ENCODE data around the gene STX1B. TPM values are rescaled to one million over a fixed set of nuclear protein-coding genes. Genes with fewer than 3 reads are reported as not detected.

The STX1B gene
- total and polyA plus RNA-seq, 2 of the 8 experiments (the other 6 are each of a cell fraction or from before 2014, with no cell fraction given): 8.9 to 20.2 TPM

DNA sequence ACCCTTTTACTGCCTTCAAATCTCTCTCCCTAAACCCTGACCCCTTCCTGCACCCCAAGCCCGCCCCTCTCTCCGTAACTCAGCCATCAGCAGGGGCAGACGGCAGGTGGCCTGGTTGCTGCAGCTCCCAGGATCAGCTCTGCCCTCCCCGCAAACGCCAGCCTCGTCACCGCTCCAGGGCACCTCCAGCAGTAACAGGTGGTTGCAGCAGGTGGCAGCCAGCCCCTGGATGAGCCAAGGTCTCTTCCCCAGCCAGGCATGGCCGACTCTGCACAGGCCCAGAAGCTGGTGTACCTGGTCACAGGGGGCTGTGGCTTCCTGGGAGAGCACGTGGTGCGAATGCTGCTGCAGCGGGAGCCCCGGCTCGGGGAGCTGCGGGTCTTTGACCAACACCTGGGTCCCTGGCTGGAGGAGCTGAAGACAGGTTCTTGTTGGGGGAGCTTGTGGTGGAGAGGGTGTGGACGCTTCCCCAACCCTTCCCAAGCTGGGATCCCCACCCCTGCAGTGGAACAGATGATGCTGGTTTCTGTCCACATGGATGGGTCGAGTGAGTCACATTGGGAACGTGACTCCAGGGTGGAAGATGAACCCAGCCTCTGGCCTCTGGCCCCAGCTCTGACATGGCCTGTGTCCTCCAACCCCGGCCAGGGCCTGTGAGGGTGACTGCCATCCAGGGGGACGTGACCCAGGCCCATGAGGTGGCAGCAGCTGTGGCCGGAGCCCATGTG is 24.9 kb downstream of the STX1B start (continued):
- TF ChIP-seq, protein P1, sequence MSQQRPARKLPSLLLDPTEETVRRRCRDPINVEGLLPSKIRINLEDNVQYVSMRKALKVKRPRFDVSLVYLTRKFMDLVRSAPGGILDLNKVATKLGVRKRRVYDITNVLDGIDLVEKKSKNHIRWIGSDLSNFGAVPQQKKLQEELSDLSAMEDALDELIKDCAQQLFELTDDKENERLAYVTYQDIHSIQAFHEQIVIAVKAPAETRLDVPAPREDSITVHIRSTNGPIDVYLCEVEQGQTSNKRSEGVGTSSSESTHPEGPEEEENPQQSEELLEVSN (IDR thresholded peaks at IDR 0.05): peak; percentile 50; the same call in 1 of the 2 replicates
- TF ChIP-seq YY1 (IDR thresholded peaks at IDR 0.05; ENCODE audit: low read depth, low read length): peak; percentile 76
- TF ChIP-seq, protein P2, sequence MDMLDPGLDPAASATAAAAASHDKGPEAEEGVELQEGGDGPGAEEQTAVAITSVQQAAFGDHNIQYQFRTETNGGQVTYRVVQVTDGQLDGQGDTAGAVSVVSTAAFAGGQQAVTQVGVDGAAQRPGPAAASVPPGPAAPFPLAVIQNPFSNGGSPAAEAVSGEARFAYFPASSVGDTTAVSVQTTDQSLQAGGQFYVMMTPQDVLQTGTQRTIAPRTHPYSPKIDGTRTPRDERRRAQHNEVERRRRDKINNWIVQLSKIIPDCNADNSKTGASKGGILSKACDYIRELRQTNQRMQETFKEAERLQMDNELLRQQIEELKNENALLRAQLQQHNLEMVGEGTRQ (IDR thresholded peaks at IDR 0.05; ENCODE audit: low read length): no peak
- TF ChIP-seq, protein P3, sequence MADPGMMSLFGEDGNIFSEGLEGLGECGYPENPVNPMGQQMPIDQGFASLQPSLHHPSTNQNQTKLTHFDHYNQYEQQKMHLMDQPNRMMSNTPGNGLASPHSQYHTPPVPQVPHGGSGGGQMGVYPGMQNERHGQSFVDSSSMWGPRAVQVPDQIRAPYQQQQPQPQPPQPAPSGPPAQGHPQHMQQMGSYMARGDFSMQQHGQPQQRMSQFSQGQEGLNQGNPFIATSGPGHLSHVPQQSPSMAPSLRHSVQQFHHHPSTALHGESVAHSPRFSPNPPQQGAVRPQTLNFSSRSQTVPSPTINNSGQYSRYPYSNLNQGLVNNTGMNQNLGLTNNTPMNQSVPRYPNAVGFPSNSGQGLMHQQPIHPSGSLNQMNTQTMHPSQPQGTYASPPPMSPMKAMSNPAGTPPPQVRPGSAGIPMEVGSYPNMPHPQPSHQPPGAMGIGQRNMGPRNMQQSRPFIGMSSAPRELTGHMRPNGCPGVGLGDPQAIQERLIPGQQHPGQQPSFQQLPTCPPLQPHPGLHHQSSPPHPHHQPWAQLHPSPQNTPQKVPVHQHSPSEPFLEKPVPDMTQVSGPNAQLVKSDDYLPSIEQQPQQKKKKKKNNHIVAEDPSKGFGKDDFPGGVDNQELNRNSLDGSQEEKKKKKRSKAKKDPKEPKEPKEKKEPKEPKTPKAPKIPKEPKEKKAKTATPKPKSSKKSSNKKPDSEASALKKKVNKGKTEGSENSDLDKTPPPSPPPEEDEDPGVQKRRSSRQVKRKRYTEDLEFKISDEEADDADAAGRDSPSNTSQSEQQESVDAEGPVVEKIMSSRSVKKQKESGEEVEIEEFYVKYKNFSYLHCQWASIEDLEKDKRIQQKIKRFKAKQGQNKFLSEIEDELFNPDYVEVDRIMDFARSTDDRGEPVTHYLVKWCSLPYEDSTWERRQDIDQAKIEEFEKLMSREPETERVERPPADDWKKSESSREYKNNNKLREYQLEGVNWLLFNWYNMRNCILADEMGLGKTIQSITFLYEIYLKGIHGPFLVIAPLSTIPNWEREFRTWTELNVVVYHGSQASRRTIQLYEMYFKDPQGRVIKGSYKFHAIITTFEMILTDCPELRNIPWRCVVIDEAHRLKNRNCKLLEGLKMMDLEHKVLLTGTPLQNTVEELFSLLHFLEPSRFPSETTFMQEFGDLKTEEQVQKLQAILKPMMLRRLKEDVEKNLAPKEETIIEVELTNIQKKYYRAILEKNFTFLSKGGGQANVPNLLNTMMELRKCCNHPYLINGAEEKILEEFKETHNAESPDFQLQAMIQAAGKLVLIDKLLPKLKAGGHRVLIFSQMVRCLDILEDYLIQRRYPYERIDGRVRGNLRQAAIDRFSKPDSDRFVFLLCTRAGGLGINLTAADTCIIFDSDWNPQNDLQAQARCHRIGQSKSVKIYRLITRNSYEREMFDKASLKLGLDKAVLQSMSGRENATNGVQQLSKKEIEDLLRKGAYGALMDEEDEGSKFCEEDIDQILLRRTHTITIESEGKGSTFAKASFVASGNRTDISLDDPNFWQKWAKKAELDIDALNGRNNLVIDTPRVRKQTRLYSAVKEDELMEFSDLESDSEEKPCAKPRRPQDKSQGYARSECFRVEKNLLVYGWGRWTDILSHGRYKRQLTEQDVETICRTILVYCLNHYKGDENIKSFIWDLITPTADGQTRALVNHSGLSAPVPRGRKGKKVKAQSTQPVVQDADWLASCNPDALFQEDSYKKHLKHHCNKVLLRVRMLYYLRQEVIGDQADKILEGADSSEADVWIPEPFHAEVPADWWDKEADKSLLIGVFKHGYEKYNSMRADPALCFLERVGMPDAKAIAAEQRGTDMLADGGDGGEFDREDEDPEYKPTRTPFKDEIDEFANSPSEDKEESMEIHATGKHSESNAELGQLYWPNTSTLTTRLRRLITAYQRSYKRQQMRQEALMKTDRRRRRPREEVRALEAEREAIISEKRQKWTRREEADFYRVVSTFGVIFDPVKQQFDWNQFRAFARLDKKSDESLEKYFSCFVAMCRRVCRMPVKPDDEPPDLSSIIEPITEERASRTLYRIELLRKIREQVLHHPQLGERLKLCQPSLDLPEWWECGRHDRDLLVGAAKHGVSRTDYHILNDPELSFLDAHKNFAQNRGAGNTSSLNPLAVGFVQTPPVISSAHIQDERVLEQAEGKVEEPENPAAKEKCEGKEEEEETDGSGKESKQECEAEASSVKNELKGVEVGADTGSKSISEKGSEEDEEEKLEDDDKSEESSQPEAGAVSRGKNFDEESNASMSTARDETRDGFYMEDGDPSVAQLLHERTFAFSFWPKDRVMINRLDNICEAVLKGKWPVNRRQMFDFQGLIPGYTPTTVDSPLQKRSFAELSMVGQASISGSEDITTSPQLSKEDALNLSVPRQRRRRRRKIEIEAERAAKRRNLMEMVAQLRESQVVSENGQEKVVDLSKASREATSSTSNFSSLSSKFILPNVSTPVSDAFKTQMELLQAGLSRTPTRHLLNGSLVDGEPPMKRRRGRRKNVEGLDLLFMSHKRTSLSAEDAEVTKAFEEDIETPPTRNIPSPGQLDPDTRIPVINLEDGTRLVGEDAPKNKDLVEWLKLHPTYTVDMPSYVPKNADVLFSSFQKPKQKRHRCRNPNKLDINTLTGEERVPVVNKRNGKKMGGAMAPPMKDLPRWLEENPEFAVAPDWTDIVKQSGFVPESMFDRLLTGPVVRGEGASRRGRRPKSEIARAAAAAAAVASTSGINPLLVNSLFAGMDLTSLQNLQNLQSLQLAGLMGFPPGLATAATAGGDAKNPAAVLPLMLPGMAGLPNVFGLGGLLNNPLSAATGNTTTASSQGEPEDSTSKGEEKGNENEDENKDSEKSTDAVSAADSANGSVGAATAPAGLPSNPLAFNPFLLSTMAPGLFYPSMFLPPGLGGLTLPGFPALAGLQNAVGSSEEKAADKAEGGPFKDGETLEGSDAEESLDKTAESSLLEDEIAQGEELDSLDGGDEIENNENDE (IDR thresholded peaks at IDR 0.05; ENCODE audit: insufficient replicate concordance, low read length): no peak
